Measurements from ENCODE around the gene TEX51. TPM values are rescaled to one million over a fixed set of nuclear protein-coding genes. Genes with fewer than 3 reads are reported as not detected.
A peak's percentile ranks its signal among the peaks of the same experiment; 100 is the strongest.

TEX51 gene
- total and polyA plus RNA-seq, 2 donors from 2014 or later: 2.1 TPM; not detected in 1

DNA sequence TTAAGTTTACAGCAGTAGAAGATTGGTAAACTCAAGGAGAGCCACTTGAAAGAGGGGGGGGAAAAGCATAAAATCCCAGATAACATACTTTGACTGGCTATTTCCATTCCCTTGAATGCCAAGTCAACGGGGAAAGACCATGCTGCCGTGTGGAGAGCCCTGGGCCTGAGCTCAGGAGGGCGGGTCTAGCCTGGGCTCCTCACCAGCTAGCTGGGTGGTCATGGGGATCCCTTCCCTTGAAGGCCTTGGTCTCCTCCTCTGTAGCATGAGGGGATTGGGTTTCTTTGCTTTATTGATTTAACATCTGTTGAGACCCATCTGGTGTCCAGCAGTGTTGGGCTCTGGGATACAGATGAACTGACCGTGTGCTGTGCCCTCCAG is 35.0 kb downstream of the TEX51 start:
- no peak for FAIRE-seq

DNA sequence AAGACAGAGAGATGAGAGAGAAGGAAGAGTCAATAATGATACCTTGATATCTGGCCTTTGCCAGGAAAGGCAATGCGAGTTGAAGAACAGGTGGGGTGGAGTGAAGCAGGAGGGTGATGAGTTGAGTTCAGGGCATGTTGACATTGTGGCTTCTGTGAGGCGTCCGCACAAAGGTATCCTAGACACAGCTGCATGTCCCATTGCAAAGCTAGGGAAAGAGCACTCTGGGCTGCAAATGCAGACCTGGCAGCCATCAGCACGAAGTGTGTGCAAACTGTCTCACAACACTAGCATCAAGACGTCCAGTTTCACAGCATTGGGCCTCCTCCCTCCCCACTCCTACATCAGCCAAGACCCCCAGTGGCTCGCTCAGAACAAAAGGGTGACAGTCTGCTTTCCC is 36.1 kb downstream of the TEX51 start:
- no peak for DNase-seq
- H3K9ac ChIP-seq (ENCODE audit: low read length in 3 of 3): no peak overlapping the region
- no peak overlapping the region for H3K4me3 ChIP-seq (ENCODE audit: low read length in 3 of 3)
- H3K4me1 ChIP-seq (ENCODE audit: control insufficient read depth in 2 of 3, insufficient read depth in 2 of 3, low read depth in 1 of 3, low read length in 3 of 3): no peaks in the 10 kb centered on the region
- H3K27me3 ChIP-seq (ENCODE audit: control insufficient read depth, insufficient read depth, low read length): no peaks in the 10 kb centered on the region
- intact Hi-C loops (cut with DNase I): no loop called here
- no peak for FAIRE-seq
- no peak overlapping the region for H3K27ac ChIP-seq (ENCODE audit: low read depth in 2 of 2, low read length in 2 of 2)
- TF ChIP-seq, protein P1, sequence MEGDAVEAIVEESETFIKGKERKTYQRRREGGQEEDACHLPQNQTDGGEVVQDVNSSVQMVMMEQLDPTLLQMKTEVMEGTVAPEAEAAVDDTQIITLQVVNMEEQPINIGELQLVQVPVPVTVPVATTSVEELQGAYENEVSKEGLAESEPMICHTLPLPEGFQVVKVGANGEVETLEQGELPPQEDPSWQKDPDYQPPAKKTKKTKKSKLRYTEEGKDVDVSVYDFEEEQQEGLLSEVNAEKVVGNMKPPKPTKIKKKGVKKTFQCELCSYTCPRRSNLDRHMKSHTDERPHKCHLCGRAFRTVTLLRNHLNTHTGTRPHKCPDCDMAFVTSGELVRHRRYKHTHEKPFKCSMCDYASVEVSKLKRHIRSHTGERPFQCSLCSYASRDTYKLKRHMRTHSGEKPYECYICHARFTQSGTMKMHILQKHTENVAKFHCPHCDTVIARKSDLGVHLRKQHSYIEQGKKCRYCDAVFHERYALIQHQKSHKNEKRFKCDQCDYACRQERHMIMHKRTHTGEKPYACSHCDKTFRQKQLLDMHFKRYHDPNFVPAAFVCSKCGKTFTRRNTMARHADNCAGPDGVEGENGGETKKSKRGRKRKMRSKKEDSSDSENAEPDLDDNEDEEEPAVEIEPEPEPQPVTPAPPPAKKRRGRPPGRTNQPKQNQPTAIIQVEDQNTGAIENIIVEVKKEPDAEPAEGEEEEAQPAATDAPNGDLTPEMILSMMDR (IDR thresholded peaks at IDR 0.05; ENCODE audit: borderline replicate concordance, extremely low read depth, insufficient read depth): no peak
- no peaks in the 10 kb centered on the region for H3K36me3 ChIP-seq (ENCODE audit: control insufficient read depth in 2 of 3, insufficient read depth in 3 of 3, low read length in 3 of 3)
- H3K9me3 ChIP-seq (ENCODE audit: control insufficient read depth in 2 of 3, insufficient read depth in 1 of 3, low read length in 3 of 3): no peaks in the 10 kb centered on the region

More for the DNA sequence above, 35.0 kb downstream of the TEX51 start:
- intact Hi-C loops (cut with DNase I): no loop called here
- Histone ChIP-seq H3K9ac (ENCODE audit: low read length in 3 of 3) (no peak overlapping the region), H3K36me3 (ENCODE audit: control insufficient read depth in 2 of 3, insufficient read depth in 3 of 3, low read length in 3 of 3) (no peaks in the 10 kb centered on the region), H3K27me3 (ENCODE audit: control insufficient read depth, insufficient read depth, low read length) (no peaks in the 10 kb centered on the region), H3K27ac (ENCODE audit: low read depth in 2 of 2, low read length in 2 of 2) (no peak overlapping the region), H3K4me3 (ENCODE audit: low read length in 3 of 3) (no peak overlapping the region), H3K9me3 (ENCODE audit: control insufficient read depth in 2 of 3, insufficient read depth in 1 of 3, low read length in 3 of 3) (no peaks in the 10 kb centered on the region), H3K4me1 (ENCODE audit: control insufficient read depth in 2 of 3, insufficient read depth in 2 of 3, low read depth in 1 of 3, low read length in 3 of 3) (no peaks in the 10 kb centered on the region)
- DNase-seq: peak in 1 of 5 donors; percentile 16
- TF ChIP-seq, protein P1 (IDR thresholded peaks at IDR 0.05; ENCODE audit: borderline replicate concordance, extremely low read depth, insufficient read depth): no peak

DNA sequence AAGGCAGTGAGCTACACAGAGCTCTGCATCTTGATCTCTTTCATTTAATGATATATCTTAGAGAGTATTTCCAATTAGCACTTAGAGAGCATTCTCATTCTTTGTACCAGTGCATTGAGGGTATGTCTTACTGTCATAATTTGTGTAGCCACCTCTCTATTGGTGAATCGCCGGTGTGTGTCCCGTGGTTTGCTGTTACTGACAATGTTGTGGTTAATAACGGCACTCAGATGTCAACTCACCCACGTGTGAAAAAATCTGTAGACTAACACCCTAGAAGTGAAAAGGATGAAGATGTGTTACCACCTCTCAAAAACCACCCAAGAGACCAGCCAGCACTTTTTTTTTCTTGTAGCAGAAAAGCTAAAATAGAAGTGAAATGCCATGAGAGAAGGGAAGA is 37.1 kb downstream of the TEX51 start:
- Histone ChIP-seq H3K9ac (ENCODE audit: low read length in 3 of 3) (no peak overlapping the region), H3K9me3 (ENCODE audit: control insufficient read depth in 2 of 3, insufficient read depth in 1 of 3, low read length in 3 of 3) (no peaks in the 10 kb centered on the region), H3K27ac (ENCODE audit: low read depth in 2 of 2, low read length in 2 of 2) (no peak overlapping the region), H3K4me3 (ENCODE audit: low read length in 3 of 3) (no peak overlapping the region), H3K27me3 (ENCODE audit: control insufficient read depth, insufficient read depth, low read length) (no peaks in the 10 kb centered on the region), H3K4me1 (ENCODE audit: control insufficient read depth in 2 of 3, insufficient read depth in 2 of 3, low read depth in 1 of 3, low read length in 3 of 3) (no peaks in the 10 kb centered on the region), H3K36me3 (ENCODE audit: control insufficient read depth in 2 of 3, insufficient read depth in 3 of 3, low read length in 3 of 3) (no peaks in the 10 kb centered on the region)
- TF ChIP-seq, protein P1 (IDR thresholded peaks at IDR 0.05; ENCODE audit: borderline replicate concordance, extremely low read depth, insufficient read depth): no peak
- DNase-seq: no peak
- no peak for FAIRE-seq
- intact Hi-C loops (cut with DNase I): no loop called here

DNA sequence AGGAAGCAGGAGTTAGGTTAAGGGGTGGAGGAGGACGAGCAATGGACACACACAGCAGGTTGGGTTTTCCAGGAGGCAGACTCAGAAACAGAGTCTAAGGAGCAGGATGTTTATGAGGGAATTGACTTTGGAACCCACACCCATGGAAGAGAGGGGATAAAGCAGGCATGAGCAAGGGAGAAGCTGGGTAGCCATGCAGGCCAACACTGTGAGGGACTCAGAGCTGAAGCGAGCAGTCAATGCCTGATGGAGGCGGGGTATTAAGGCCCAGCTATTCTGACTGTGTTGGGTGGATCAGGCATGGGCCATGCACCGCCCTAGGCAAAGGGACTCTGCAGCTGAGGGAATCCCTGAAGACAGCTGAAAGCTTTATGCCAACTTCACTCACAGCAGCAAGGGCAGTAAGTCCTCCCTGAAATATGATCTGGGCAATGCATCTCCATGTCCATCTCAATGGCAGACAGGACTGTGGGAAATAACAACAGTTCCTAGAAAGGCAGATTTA is 37.6 kb downstream of the TEX51 start:
- Histone ChIP-seq H3K27me3 (ENCODE audit: control insufficient read depth, insufficient read depth, low read length) (no peaks in the 10 kb centered on the region), H3K27ac (ENCODE audit: low read depth in 2 of 2, low read length in 2 of 2) (no peak overlapping the region), H3K9me3 (ENCODE audit: control insufficient read depth in 2 of 3, insufficient read depth in 1 of 3, low read length in 3 of 3) (no peaks in the 10 kb centered on the region), H3K36me3 (ENCODE audit: control insufficient read depth in 2 of 3, insufficient read depth in 3 of 3, low read length in 3 of 3) (no peaks in the 10 kb centered on the region), H3K4me3 (ENCODE audit: low read length in 3 of 3) (no peak overlapping the region), H3K4me1 (ENCODE audit: control insufficient read depth in 2 of 3, insufficient read depth in 2 of 3, low read depth in 1 of 3, low read length in 3 of 3) (no peaks in the 10 kb centered on the region), H3K9ac (ENCODE audit: low read length in 3 of 3) (no peak overlapping the region)
- intact Hi-C loops (cut with DNase I): no loop called here
- FAIRE-seq (no peak), DNase-seq (peak in 2 of 5 donors; percentile 27 to 31)
- TF ChIP-seq, protein P1 (IDR thresholded peaks at IDR 0.05; ENCODE audit: borderline replicate concordance, extremely low read depth, insufficient read depth): no peak

All from kidney (tissue), 14 donors.